H9 (cell line): ENCODE data around the gene SOWAHC. TPM values are rescaled to one million over a fixed set of nuclear protein-coding genes. Genes with fewer than 3 reads are reported as not detected.

Source experiments
- DNase-seq: peaks from one replicate; pipeline ENCODE4 v3.0.0-alpha.2; 2017
- H2AFZ ChIP-seq: one replicate; pipeline ENCODE4 v1.6.1; 2013; ENCODE audit warnings: mild to moderate bottlenecking, low read length, control low read depth, moderate library complexity
- H2AK5ac ChIP-seq: 2 replicates; pipeline ENCODE4 v1.6.1; 2013; ENCODE audit warnings: low read length, control low read depth, mixed read lengths; ENCODE audit not compliant: insufficient read length
- H2BK120ac ChIP-seq: one replicate; pipeline ENCODE4 v1.6.1; 2013; ENCODE audit warnings: low read depth, mild to moderate bottlenecking, low read length, control low read depth, inconsistent platforms; ENCODE audit not compliant: poor library complexity, severe bottlenecking
- H2BK12ac ChIP-seq: 2 replicates; pipeline ENCODE4 v1.6.1; 2013; ENCODE audit warnings: low read length, control low read depth, mixed read lengths, low read depth; ENCODE audit not compliant: insufficient read length
- H2BK15ac ChIP-seq: 2 replicates; pipeline ENCODE4 v1.6.1; 2013; ENCODE audit warnings: low read depth, low read length, control low read depth
- H2BK20ac ChIP-seq: one replicate; pipeline ENCODE4 v1.6.1; 2013; ENCODE audit warnings: low read depth, mild to moderate bottlenecking, low read length, control low read depth, inconsistent platforms; ENCODE audit not compliant: poor library complexity, severe bottlenecking
- H2BK5ac ChIP-seq: 2 replicates; pipeline ENCODE4 v1.6.1; 2013; ENCODE audit warnings: low read length, control low read depth, mixed read lengths; ENCODE audit not compliant: insufficient read length
- H3K14ac ChIP-seq: 2 replicates; pipeline ENCODE4 v1.6.1; 2013; ENCODE audit warnings: low read length, control low read depth; ENCODE audit not compliant: insufficient read depth
- H3K18ac ChIP-seq: 2 replicates; pipeline ENCODE4 v1.6.1; 2013; ENCODE audit warnings: low read depth, mild to moderate bottlenecking, mixed read lengths, low read length, control low read depth; ENCODE audit not compliant: insufficient read length
- H3K23ac ChIP-seq: 2 replicates; pipeline ENCODE4 v1.6.1; 2013; ENCODE audit warnings: low read length, control low read depth, mixed read lengths, low read depth; ENCODE audit not compliant: insufficient read length
- H3K23me2 ChIP-seq: 2 replicates; pipeline ENCODE4 v1.6.1; 2013; ENCODE audit warnings: low read depth, mild to moderate bottlenecking, mixed read lengths, low read length, control low read depth; ENCODE audit not compliant: insufficient read length, poor library complexity, severe bottlenecking
- H3K27ac ChIP-seq: 2 replicates; pipeline ENCODE4 v1.5.1; 2013; ENCODE audit warnings: low read length, control low read depth, mixed read lengths, low read depth; ENCODE audit not compliant: insufficient read length
- H3K27me3 ChIP-seq: 2 replicates; pipeline ENCODE4 v1.6.1; 2013; ENCODE audit warnings: low read length, control low read depth, inconsistent platforms; ENCODE audit not compliant: insufficient read depth
- H3K4ac ChIP-seq: 2 replicates; pipeline ENCODE4 v1.6.1; 2013; ENCODE audit warnings: low read depth, mild to moderate bottlenecking, control low read depth, inconsistent platforms, low read length, moderate library complexity
- H3K4me1 ChIP-seq: 2 replicates; pipeline ENCODE4 v1.6.1; 2013; ENCODE audit warnings: low read length, control low read depth, inconsistent platforms; ENCODE audit not compliant: insufficient read depth
- H3K4me2 ChIP-seq: 2 replicates; pipeline ENCODE4 v1.6.1; 2013; ENCODE audit warnings: low read length, control low read depth, mixed read lengths; ENCODE audit not compliant: insufficient read length, insufficient read depth
- H3K56ac ChIP-seq: 2 replicates; pipeline ENCODE4 v1.6.1; 2013; ENCODE audit warnings: low read depth, mild to moderate bottlenecking, mixed read lengths, low read length, control low read depth; ENCODE audit not compliant: insufficient read length
- H3K79me1 ChIP-seq: 2 replicates; pipeline ENCODE4 v1.6.1; 2013; ENCODE audit warnings: low read depth, mild to moderate bottlenecking, moderate library complexity, low read length, control low read depth, inconsistent platforms; ENCODE audit not compliant: insufficient read depth, poor library complexity, severe bottlenecking
- H3K79me2 ChIP-seq: 2 replicates; pipeline ENCODE4 v1.6.1; 2013; ENCODE audit warnings: low read length, control low read depth, inconsistent platforms; ENCODE audit not compliant: insufficient read depth
- H3K9ac ChIP-seq: 2 replicates; pipeline ENCODE4 v1.6.1; 2013; ENCODE audit warnings: low read length, control low read depth, mixed read lengths; ENCODE audit not compliant: insufficient read length; ENCODE audit errors: extremely low read depth
- H3K9me3 ChIP-seq: one replicate; pipeline ENCODE4 v1.6.1; 2013; ENCODE audit warnings: low read depth, low read length, inconsistent platforms; ENCODE audit not compliant: control insufficient read depth
- H3T11ph ChIP-seq: one replicate; pipeline ENCODE4 v1.6.1; 2013; ENCODE audit warnings: mild to moderate bottlenecking, low read length, control low read depth, inconsistent platforms
- H4K20me1 ChIP-seq: one replicate; pipeline ENCODE4 v1.6.1; 2013; ENCODE audit not compliant: control insufficient read depth, insufficient read length, insufficient read depth
- H4K5ac ChIP-seq: 2 replicates; pipeline ENCODE4 v1.6.1; 2013; ENCODE audit warnings: low read depth, mild to moderate bottlenecking, mixed read lengths, low read length, control low read depth; ENCODE audit not compliant: insufficient read length
- H4K8ac ChIP-seq: replicated peaks from 2 replicates; pipeline ENCODE4 v1.6.1; 2013; ENCODE audit warnings: low read length, control low read depth, mixed read lengths, low read depth; ENCODE audit not compliant: insufficient read length
- H4K91ac ChIP-seq: 2 replicates; pipeline ENCODE4 v1.6.1; 2013; ENCODE audit warnings: low read depth, mild to moderate bottlenecking, moderate library complexity, mixed read lengths, low read length, control low read depth; ENCODE audit not compliant: insufficient read length
- H3K27ac Mint-ChIP-seq, 3 experiments: 2 replicates in 2 of 3; 3 replicates in 1 of 3; pipeline ENCODE4 v1.8.0; 2020 to 2021; ENCODE audit warnings: mixed read lengths in 3 of 3, mild to moderate bottlenecking in 1 of 3, moderate library complexity in 1 of 3
- H3K27me3 Mint-ChIP-seq: 2 replicates; pipeline ENCODE4 v1.8.0; 2021; ENCODE audit warnings: low read depth, mild to moderate bottlenecking, moderate library complexity, mixed read lengths
- H3K36me3 Mint-ChIP-seq, 3 experiments: 2 replicates in 2 of 3; 3 replicates in 1 of 3; pipeline ENCODE4 v1.8.0; 2020 to 2021; ENCODE audit warnings: low read depth in 3 of 3, mixed read lengths in 3 of 3; ENCODE audit not compliant: insufficient read depth in 1 of 3
- H3K4me1 Mint-ChIP-seq, 2 experiments: 2 replicates each; pipeline ENCODE4 v1.8.0; 2020; ENCODE audit warnings: mixed read lengths in 2 of 2
- H3K4me3 Mint-ChIP-seq, 2 experiments: 2 replicates in 1 of 2; 3 replicates in 1 of 2; pipeline ENCODE4 v1.8.0; 2020 to 2021; ENCODE audit warnings: mild to moderate bottlenecking in 2 of 2, mixed read lengths in 2 of 2, moderate library complexity in 1 of 2
- H3K9me3 Mint-ChIP-seq, 2 experiments: 2 replicates in 1 of 2; 3 replicates in 1 of 2; pipeline ENCODE4 v1.8.0; 2020; ENCODE audit warnings: mild to moderate bottlenecking in 2 of 2, mixed read lengths in 2 of 2, moderate library complexity in 1 of 2
- CTCF ChIP-seq: fragments of 200-600 bp; sonication (generic); conservative IDR thresholded peaks from 3 replicates; pipeline ENCODE4 v1.8.0; 2021; ENCODE audit warnings: antibody characterized with exemption, mild to moderate bottlenecking
- WGBS: extraction: QIAGEN DNeasy Blood & Tissue Kit; methylation state at CpG from one replicate; pipeline ENCODE4 v1.1.7; 2013; ENCODE audit warnings: missing lambda C conversion rate, low lambda C conversion rate, mixed read lengths; ENCODE audit not compliant: insufficient read length; ENCODE audit errors: extremely low coverage; 5-methylcytosine and 5-hydroxymethylcytosine counted together
- total RNA-seq: library from RNA; stranded (reverse); gene quantifications from 2 replicates; pipeline ENCODE4 v1.2.1, GENCODE V29; 2021

Gene SOWAHC
- total RNA-seq, 1 experiment from 2014 or later, result 20.1 TPM

- no peak overlapping the region for H3K18ac ChIP-seq
- H4K91ac ChIP-seq, result no peak overlapping the region
- no peaks in the 10 kb centered on the region for H3K79me1 ChIP-seq
- no peak for DNase-seq
- no peak overlapping the region for H3K27ac ChIP-seq
- no peak overlapping the region for H2AFZ ChIP-seq
- peaks cover 7 to 21% of the 10 kb centered on the region in 2 experiments for H3K4me1 Mint-ChIP-seq
- H2BK12ac ChIP-seq, result no peak overlapping the region
- no peaks in the 10 kb centered on the region; a peak in 1 of 5 replicates for H3K9me3 Mint-ChIP-seq
- no peaks in the 10 kb centered on the region for H3K79me2 ChIP-seq
- no peak overlapping the region for H3K9ac ChIP-seq
- H3K4me2 ChIP-seq, result no peak overlapping the region
- H2BK120ac ChIP-seq, result no peak overlapping the region
- no peak overlapping the region for H3K56ac ChIP-seq
- no peak overlapping the region for H3K14ac ChIP-seq
- no peak overlapping the region for H4K8ac ChIP-seq
- no peak overlapping the region for H3K27ac Mint-ChIP-seq
- no peak for TF ChIP-seq CTCF
- H2AK5ac ChIP-seq, result no peak overlapping the region
- no peaks in the 10 kb centered on the region for H3K27me3 ChIP-seq
- no peaks in the 10 kb centered on the region for H3K4me1 ChIP-seq
- no peak overlapping the region for H2BK5ac ChIP-seq
- no peak overlapping the region for H3K23ac ChIP-seq
- no peaks in the 10 kb centered on the region for H3K27me3 Mint-ChIP-seq
- no peak overlapping the region for H2BK15ac ChIP-seq
- no peak overlapping the region for H3T11ph ChIP-seq
- H3K9me3 ChIP-seq, result no peaks in the 10 kb centered on the region
- H2BK20ac ChIP-seq, result no peak overlapping the region
- H4K20me1 ChIP-seq, result no peaks in the 10 kb centered on the region
- H4K5ac ChIP-seq, result no peak overlapping the region
- no peak overlapping the region for H3K4ac ChIP-seq
- no peak overlapping the region for H3K4me3 Mint-ChIP-seq
- WGBS, result no CpG with 5 or more reads among the region's 8 CpGs
- H3K23me2 ChIP-seq, result no peaks in the 10 kb centered on the region
- H3K36me3 Mint-ChIP-seq, result no peaks in the 10 kb centered on the region
Observed at GRCh38 chr2:109654326-109655050, 40.3 kb downstream of the SOWAHC start.
